Testis (tissue), 3 donors: Measurements from ENCODE around the gene RNF141. TPM values are rescaled to one million over a fixed set of nuclear protein-coding genes. Genes with fewer than 3 reads are reported as not detected.

Experiments
- DNase-seq: peaks from one replicate; pipeline ENCODE4 v3.0.0-alpha.2; 2019
- H3K27ac ChIP-seq, 2 donors: fragments of 200-600 bp; sonication (generic); one replicate each; pipeline ENCODE4 v1.5.1; 2019
- H3K27me3 ChIP-seq: fragments of 200-600 bp; sonication (generic); one replicate; pipeline ENCODE4 v1.5.1; 2019
- H3K36me3 ChIP-seq: fragments of 200-600 bp; sonication (generic); one replicate; pipeline ENCODE4 v1.5.1; 2017; ENCODE audit warnings: low read depth; ENCODE audit errors: missing control alignments
- H3K4me1 ChIP-seq: fragments of 200-600 bp; sonication (generic); one replicate; pipeline ENCODE4 v1.5.1; 2019
- H3K4me3 ChIP-seq, 2 donors: fragments of 200-600 bp; sonication (generic); one replicate each; pipeline ENCODE4 v1.5.1; 2017 to 2019
- H3K9me3 ChIP-seq: fragments of 200-600 bp; sonication (generic); one replicate; pipeline ENCODE4 v1.5.1; 2017
- CTCF ChIP-seq, 3 experiments: fragments of 450-650 bp in 2 of 3; fragments of 200-600 bp in 1 of 3; sonication (generic) in 1 of 3; IDR thresholded peaks; one replicate each; pipeline ENCODE4 v1.5.1; 2016 to 2019; ENCODE audit warnings: antibody characterized with exemption in 3 of 3, mild to moderate bottlenecking in 2 of 3, moderate library complexity in 1 of 3
- POLR2A ChIP-seq: fragments of 450-650 bp; IDR thresholded peaks from one replicate; pipeline ENCODE4 v1.6.1; 2017; ENCODE audit warnings: antibody characterized with exemption, mild to moderate bottlenecking, moderate library complexity
- WGBS, 2 donors: methylation state at CpG; one replicate each; pipeline ENCODE4 v1.1.5; 2018; 5-methylcytosine and 5-hydroxymethylcytosine counted together
- intact Hi-C: fragments of 100-400 bp; cut with DNase I; formaldehyde crosslinking; loops from one replicate; pipeline ENCODE4 v1.15.1; 2023; ENCODE audit warnings: low total_unique reads
- polyA plus RNA-seq: library from polyadenylated mRNA; stranded (reverse); fragments of 350-450 nt; fragmentation: Illumina TruSeq; extraction: RNeasy Lipid Tissue Mini Kit (QIAGEN cat#74804); gene quantifications from one replicate; pipeline ENCODE4 v1.2.3, GENCODE V29; 2014; ENCODE audit warnings: low read depth, low replicate concordance; ENCODE audit not compliant: insufficient read depth
- total RNA-seq, 2 donors: library from RNA; depleted of rRNA; stranded (reverse); fragments of >200 nt; gene quantifications; one replicate each; pipeline ENCODE4 v1.2.3, GENCODE V29; 2016

RNF141 gene
- total and polyA plus RNA-seq, 3 donors from 2014 or later, result 63.1 to 172 (median 91.3) TPM

GRCh38 chr11:10587388-10587787 is 46.4 kb upstream of the RNF141 start:
- intact Hi-C loops, result no loop called here
- whole genome bisulfite sequencing, 2 donors, result 62 to 75% methylated on average over 7 of the region's 7 CpGs
- H3K4me1 ChIP-seq, result peaks cover 31% of the 10 kb centered on the region

GRCh38 chr11:10584071-10584501 is 43.1 kb upstream of the RNF141 start:
- TF ChIP-seq POLR2A (no peak), CTCF (IDR thresholded peaks at IDR 0.05) (no peak)
- Histone ChIP-seq H3K27ac (peak overlapping the region; percentile 48 to 76), H3K4me3 (no peak overlapping the region), H3K27me3 (no peaks in the 10 kb centered on the region), H3K4me1 (peaks cover 31% of the 10 kb centered on the region), H3K9me3 (no peaks in the 10 kb centered on the region), H3K36me3 (no peaks in the 10 kb centered on the region)
- WGBS, 2 donors, result 15 to 21% methylated on average over 3 of the region's 3 CpGs
- intact Hi-C loops, result no loop called here
- peak; percentile 43 for DNase-seq

More at GRCh38 chr11:10587388-10587787, 46.4 kb upstream of the RNF141 start:
- DNase-seq, result no peak
- Histone ChIP-seq H3K27ac (peak overlapping the region; percentile 44 to 76), H3K9me3 (no peaks in the 10 kb centered on the region), H3K4me3 (no peak overlapping the region), H3K36me3 (no peaks in the 10 kb centered on the region), H3K27me3 (no peaks in the 10 kb centered on the region)
- TF ChIP-seq POLR2A, result no peak
- no peak for TF ChIP-seq CTCF (IDR thresholded peaks at IDR 0.05)

DNA sequence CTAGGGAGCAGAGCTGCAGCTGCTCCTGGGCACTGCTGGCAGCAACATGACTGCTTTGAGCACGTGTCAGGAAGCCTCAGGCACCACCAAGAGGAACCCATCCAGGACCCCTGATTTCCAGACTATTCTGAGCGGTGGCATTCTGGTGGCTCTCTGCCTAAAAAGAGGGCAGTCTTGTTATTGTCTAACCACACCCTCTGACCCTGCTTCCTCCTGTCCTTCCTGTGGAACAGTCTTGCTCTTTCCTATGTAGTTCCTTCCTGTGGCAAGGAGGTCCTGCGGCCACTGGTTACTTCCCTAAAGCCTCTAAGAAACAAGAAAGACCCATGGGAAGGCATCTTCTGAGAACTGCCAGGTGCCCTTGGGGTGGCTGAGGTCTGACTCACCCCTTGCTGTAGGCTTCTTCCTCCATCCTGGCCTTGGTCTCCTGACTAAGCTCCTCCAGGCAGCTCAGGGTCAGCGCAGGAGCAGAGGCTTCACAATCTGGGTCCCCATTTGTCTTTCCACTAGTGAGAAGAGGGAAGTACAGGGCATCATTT is 40.6 kb upstream of the RNF141 start:
- DNase-seq, result peak; percentile 28
- WGBS, 2 donors, result 73 to 95% methylated on average over 4 of the region's 4 CpGs
- H3K36me3 ChIP-seq, result no peaks in the 10 kb centered on the region
- H3K27me3 ChIP-seq, result no peaks in the 10 kb centered on the region
- intact Hi-C loops, result no loop called here
- peaks cover 29% of the 10 kb centered on the region for H3K4me1 ChIP-seq
- H3K27ac ChIP-seq, result no peak overlapping the region
- H3K9me3 ChIP-seq, result no peaks in the 10 kb centered on the region
- no peak overlapping the region for H3K4me3 ChIP-seq
- TF ChIP-seq POLR2A, result no peak
- no peak for TF ChIP-seq CTCF (IDR thresholded peaks at IDR 0.05)

- Histone ChIP-seq H3K4me3 (no peak overlapping the region), H3K27ac (no peak overlapping the region), H3K36me3 (no peaks in the 10 kb centered on the region), H3K9me3 (no peaks in the 10 kb centered on the region), H3K4me1 (peaks cover 20% of the 10 kb centered on the region), H3K27me3 (no peaks in the 10 kb centered on the region)
- TF ChIP-seq CTCF (IDR thresholded peaks at IDR 0.05), result no peak
- TF ChIP-seq POLR2A, result no peak
- DNase-seq, result no peak
- intact Hi-C loops, result no loop called here
- WGBS, 2 donors, result 82 to 91% methylated on average over 4 of the region's 4 CpGs
Observed at GRCh38 chr11:10580623-10581022, 39.6 kb upstream of the RNF141 start.

- no peak for TF ChIP-seq CTCF (IDR thresholded peaks at IDR 0.05)
- WGBS, 2 donors, result 89 to 98% methylated on average over 3 of the region's 3 CpGs
- peaks cover 13% of the 10 kb centered on the region for H3K4me1 ChIP-seq
- H3K9me3 ChIP-seq, result no peaks in the 10 kb centered on the region
- DNase-seq, result no peak
- no peaks in the 10 kb centered on the region for H3K36me3 ChIP-seq
- intact Hi-C loops, result no loop called here
- H3K27ac ChIP-seq, result no peak overlapping the region
- H3K4me3 ChIP-seq, result no peak overlapping the region
- no peaks in the 10 kb centered on the region for H3K27me3 ChIP-seq
Observed at GRCh38 chr11:10579700-10580099, 38.7 kb upstream of the RNF141 start.
